NCI-H2081 (cell line): ENCODE measurements around the gene MED31.
A peak's percentile ranks its signal among the peaks of the same experiment; 100 is the strongest.
"Not testable (repeated sequence)": the region's sequence is repeated elsewhere in the genome, so short reads cannot be mapped to it uniquely, and the experiment has no call there.

ENCODE experiments used
- DNase-seq, 2 experiments: peaks; one replicate each; lab custom pipeline; 2025; lab: John Stamatoyannopoulos, UW

The MED31 gene

GRCh38 chr17:6651354-6651918 lies at the start of gene MED31, which contains the start of gene C17orf100:
Gene MED31 (minus strand): TSS chr17:6651605. CDS start chr17:6651528, 77 bp downstream.
Gene C17orf100 (plus strand): TSS chr17:6651762. CDS start chr17:6651914, 152 bp downstream.
- peak; percentile 82 to 87 for DNase-seq

GRCh38 chr17:6700948-6701307 lies 49.5 kb upstream of the MED31 start:
- no peak for DNase-seq

DNA sequence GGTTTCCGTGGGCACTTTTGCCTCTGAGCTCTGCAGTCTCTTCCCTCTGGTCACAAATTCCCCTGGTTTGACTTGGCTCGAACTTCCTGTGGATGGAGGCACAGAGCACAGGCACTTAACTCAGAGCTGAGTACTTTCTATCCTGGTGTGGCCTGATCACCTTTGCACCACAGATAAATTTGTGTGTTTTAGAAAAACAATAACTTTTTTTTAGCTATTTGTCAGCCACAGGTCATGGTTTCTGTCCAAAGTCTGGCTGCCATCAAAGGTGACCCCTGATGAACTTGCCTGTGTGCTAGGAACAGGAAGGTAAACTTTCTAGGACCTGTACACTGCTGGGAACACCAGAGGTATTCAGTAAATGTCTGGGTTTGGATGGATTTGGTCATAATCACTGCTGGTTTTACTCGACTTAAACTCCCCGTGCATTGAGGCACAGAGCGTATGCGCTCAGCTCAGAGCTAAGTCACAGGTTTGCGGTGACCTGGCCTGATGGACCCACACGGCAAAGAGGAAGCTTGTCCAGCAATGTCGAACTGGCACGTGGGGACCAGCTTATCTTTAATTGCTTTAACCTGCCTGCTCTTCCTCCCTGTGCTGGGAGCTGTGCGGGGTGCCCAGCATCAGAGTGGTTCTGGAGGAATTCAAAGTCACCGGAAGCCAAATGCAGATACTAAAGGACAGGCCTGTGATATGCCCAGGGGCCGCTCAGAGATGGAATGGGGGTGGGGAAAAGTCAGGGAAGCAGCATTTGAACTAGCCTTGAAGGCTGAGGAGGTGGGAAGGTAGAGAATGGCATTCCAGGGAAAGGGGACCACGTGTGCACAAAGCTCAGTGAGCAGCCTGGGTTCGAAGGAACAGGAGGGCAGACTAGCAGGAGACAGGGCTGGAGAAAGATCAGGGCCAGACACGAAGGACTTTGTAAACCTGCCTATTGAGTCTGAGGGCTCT lies 48.9 kb upstream of the MED31 start:
- no peak for DNase-seq

GRCh38 chr17:6698004-6698403 lies 46.6 kb upstream of the MED31 start:
- DNase-seq: no peak

DNA sequence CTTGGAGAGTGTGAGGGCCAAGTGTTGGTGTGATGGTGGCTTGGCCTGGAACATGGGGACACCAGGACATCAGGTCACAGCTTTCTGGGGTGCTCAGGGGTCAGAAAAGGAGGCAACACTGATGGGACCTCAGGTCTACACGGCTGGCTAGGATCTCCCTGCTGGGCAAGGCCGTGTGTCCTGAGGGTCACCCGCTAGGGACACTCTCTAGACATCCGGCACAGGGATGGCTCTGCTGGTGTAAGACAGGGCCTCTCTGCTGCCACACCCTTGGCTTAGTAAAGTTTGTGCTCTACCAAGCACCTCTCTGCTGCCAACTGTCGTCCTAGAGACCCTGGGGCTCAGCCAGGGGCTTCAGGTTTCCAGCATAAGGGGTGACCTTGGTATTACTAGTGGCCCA lies 45.5 kb upstream of the MED31 start:
- DNase-seq: no peak

DNA sequence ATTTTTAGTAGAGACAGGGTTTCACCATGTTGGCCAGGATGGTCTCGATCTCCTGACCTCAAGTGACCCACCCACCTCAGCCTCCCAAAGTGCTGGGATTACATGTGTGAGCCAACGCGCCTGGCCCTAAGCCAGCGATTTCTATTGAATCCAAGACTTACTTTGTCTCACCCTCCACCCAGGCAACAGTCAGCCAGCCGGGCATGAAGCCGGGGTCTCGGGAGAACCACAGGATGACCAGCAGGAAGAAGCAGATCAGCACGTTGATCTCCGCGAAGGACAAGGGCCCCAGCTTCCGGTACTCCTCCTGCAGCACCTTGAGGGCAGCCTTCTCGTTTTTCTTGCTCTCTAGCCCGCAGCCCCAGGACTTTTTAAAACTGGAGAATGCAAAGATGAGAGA lies 44.2 kb upstream of the MED31 start:
- no peak for DNase-seq

DNA sequence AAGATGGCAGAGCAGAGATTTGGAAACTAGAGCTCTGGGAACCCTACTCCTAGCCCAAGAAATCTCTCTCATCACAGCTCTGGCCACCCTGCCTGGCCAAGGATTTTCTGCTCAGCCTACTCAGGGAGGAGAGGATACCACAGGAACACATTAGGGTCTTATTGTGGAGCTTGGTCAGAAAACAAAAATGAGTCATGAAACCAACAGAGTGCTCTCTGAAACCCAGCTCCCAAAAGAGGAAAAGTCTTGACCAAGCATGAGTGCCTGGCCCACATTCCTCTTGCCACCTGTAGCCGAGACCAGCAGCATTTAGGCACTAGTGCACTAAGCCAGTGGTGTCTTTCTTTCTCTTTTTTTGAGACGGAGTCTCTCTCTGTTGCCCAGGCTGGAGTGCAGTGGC lies 43.6 kb upstream of the MED31 start:
- no peak for DNase-seq

DNA sequence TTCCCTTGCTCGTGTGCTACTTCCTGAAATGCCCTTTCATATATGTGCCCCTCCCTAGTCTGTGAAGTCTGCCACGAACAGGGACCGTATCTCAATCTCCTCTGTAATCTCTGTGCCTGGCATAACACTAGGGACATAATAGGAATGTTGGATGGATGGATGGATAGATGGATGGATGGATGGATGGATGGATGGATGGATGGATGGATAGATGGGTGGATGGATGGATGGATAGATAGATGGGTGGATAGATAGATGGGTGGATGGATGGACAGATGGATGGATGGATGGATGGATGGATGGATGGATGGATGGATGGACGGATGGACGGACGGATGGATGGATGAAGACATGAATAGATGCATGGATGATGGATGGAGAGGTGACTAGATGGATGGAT lies 40.6 kb upstream of the MED31 start:
- DNase-seq: not testable (repeated sequence)

DNA sequence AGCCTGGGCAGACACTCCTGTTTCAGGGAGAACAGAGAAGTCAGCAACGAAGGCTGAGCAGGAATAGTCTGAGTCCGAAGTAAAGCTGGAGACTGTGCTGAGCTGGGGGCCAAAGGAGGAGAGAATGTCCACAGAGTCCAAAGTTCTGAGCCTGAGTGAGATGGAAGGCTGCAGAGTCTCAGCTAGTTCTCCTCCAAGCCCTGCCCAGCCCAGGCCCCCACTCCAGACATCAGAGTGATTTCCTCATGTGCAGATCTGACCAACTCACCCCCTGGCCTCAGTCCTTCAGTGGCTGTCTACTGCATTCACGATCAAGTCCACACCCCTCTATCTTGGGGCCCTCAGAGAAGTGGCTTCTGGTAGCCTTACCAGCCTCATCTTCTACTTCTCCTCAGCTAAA lies 40.1 kb upstream of the MED31 start:
- DNase-seq: no peak

GRCh38 chr17:6690641-6691040 lies 39.2 kb upstream of the MED31 start:
- DNase-seq: no peak

DNA sequence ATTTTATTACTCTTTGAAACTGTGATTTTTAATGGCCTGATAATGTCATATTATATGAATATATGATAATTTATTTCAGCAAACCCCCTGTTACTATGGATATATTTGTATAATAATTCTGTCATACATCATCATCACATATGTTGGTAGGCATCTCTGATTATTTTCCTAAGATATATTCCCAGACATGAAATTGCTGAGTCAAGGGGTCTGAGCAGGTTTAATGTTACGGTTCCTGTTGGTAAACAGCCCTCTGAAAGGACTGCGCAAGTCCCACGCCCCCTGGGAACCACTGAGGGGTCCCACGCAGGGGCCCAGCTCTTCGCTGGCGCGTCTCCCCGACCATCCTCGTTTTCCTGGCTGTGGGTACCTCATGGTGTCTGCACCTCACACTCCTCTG lies 37.5 kb upstream of the MED31 start:
- no peak for DNase-seq

- DNase-seq: peak; percentile 21 to 55
Measured at GRCh38 chr17:6686026-6686425, 34.6 kb upstream of the MED31 start.

DNA sequence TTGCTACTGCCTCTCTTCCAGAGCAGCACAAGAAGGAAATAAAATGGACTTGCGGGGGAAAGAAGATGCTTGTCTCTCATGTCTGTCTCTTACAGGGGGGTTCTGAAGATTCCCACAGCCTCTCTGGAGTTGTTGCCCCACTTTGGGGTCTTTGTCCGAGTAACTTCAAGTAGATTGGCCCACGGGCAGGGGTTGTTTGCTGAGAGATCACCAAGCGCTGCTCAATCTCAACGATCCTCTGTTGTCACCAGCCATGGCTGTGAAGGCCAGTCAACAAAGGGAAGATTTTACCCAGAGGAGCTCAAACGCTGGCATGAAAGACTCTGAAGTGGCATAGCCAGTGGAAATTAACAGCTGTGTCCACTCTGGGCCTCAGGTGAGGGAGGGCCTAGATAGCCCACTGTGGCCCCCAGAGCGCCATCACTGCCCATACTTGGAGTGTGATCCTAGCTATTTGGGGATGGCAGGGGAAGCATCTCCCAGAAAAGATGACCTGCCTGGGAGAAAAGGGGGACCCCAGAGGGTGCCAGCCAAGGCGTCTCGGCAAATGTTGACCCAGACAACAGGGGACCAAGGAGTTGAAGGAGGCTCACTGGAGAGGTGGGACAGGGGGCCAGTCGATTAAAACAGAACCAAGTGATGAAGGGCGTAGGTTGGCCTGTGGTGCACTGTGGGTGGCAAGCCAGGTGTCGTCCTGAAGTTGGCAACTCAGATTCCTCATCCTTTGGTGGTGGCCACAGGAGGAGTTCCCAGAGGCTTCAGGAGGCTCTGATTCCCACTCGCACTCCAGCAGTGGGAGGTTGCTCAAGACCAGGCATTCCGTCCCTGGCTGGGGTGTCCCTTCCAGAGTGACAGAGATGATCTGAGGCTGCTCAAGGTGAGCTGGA lies 33.7 kb upstream of the MED31 start:
- no peak for DNase-seq

DNA sequence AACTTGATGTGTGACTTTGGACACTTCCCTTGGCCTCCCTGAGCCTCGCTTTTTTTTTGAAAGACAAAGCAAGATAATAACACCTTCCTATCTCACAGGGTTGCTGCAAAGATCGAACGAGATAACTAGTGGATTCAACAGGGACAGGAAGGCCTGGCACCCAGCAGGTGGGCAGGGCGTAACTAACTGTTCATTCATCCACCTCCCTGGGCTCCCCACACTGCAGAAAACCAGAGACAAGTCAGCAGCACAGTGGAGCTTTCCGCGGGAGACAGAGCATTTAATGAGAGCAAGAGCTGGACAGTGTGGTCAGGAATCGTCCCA lies 33.0 kb upstream of the MED31 start:
- no peak for DNase-seq

GRCh38 chr17:6683730-6684459 lies 32.5 kb upstream of the MED31 start:
- no peak for DNase-seq

- DNase-seq: no peak
Measured at GRCh38 chr17:6683081-6683684, 31.8 kb upstream of the MED31 start.

GRCh38 chr17:6682339-6682738 lies 30.9 kb upstream of the MED31 start:
- DNase-seq: no peak

DNA sequence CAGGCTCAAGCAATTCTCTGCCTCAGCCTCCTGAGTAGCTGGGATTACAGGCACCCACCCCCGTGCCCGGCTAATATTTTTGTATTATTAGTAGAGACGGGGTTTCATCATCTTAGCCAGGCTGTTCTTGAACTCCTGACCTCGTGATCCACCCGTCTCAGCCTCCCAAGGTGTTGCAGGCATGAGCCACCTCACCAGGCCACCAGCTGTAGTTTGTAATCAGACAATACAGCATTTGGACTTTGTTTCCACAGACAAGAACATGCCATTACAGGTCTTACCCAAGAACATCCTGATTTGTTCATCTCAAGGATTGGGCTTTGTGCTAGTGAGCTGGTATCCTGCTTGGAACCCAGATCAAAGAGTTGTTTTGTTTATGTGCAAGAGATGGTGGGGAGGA lies 30.3 kb upstream of the MED31 start:
- no peak for DNase-seq

- no peak for DNase-seq
Measured at GRCh38 chr17:6681176-6681575, 29.8 kb upstream of the MED31 start.

- DNase-seq: no peak
Measured at GRCh38 chr17:6679241-6679640, 27.8 kb upstream of the MED31 start.

- DNase-seq: no peak
Measured at GRCh38 chr17:6677946-6678345, 26.5 kb upstream of the MED31 start.
